Measurements from ENCODE around the gene DOCK10. TPM values are rescaled to one million over a fixed set of nuclear protein-coding genes. Genes with fewer than 3 reads are reported as not detected.
A peak's percentile ranks its signal among the peaks of the same experiment; 100 is the strongest.

DOCK10 gene
- total and polyA plus RNA-seq, 10 of the 15 experiments (the other 5 are each of a cell fraction or from before 2014, with no cell fraction given), result 16.9 to 120 (median 85.5) TPM

GRCh38 chr2:224973112-224974016 is 68.9 kb downstream of the DOCK10 start:
- in situ Hi-C loops (cut with MboI), result no loop called here
- no peak overlapping the region for H3K4me3 ChIP-seq
- TF ChIP-seq CTCF (IDR thresholded peaks at IDR 0.05 in 2 of 3, conservative IDR thresholded peaks at IDR 0.05 in 1 of 3; ENCODE audit: control insufficient read depth in 2 of 3, extremely low read depth in 1 of 3, insufficient read depth in 1 of 3, low read depth in 3 of 3, low read length in 3 of 3) (no peak), ATF2 (IDR thresholded peaks at IDR 0.05; ENCODE audit: low read length) (no peak), MEF2B (IDR thresholded peaks at IDR 0.05; ENCODE audit: partially characterized antibody, poor library complexity, severe bottlenecking) (no peak), NRF1 (conservative IDR thresholded peaks at IDR 0.05; ENCODE audit: low read depth, low read length) (no peak), STAT1 (conservative IDR thresholded peaks at IDR 0.05) (no peak), RUNX3 (IDR thresholded peaks at IDR 0.05; ENCODE audit: low read length) (no peak), PAX8 (IDR thresholded peaks at IDR 0.05) (no peak), YY1 (IDR thresholded peaks at IDR 0.05; ENCODE audit: low read depth, low read length) (no peak), IRF4 (IDR thresholded peaks at IDR 0.05; ENCODE audit: low read depth, low read length) (no peak), JUNB (IDR thresholded peaks at IDR 0.05) (no peak), CEBPZ (IDR thresholded peaks at IDR 0.05; ENCODE audit: low read depth, low read length) (no peak), EED (IDR thresholded peaks at IDR 0.05; ENCODE audit: low read depth) (no peak), SRF (IDR thresholded peaks at IDR 0.05; ENCODE audit: low read depth in 2 of 2, low read length in 2 of 2) (no peak), CEBPB (IDR thresholded peaks at IDR 0.05; ENCODE audit: borderline replicate concordance in 1 of 2, low read depth in 2 of 2, low read length in 2 of 2) (no peak), NR2F1 (conservative IDR thresholded peaks at IDR 0.05) (no peak)

More at GRCh38 chr2:224973112-224974016, 68.9 kb downstream of the DOCK10 start:
- SMC1A ChIA-PET (ENCODE audit: uncharacterized antibody, unreplicated experiment), result interaction anchor here (0.5 to 1.8 kb wide), 10 partner anchors 9 to 33 kb away, joined by 3 to 7 read pairs (median 4); no protein-coding TSS in a partner anchor
- Histone ChIP-seq H3K36me3 (ENCODE audit: control insufficient read depth in 2 of 2, insufficient read depth in 2 of 2, low read length in 1 of 2) (no peaks in the 10 kb centered on the region; a peak in 1 of 4 replicates), H2AFZ (ENCODE audit: control insufficient read depth, low read depth, low read length) (no peak overlapping the region), H3K4me2 (ENCODE audit: control insufficient read depth, insufficient read depth) (no peak overlapping the region; the same call in 1 of the 2 replicates), H3K4me1 (ENCODE audit: control insufficient read depth, insufficient read depth, low read length) (peaks cover 32% of the 10 kb centered on the region), H3K9me3 (replicated peaks; ENCODE audit: control insufficient read depth, insufficient read depth, low read length) (no peaks in the 10 kb centered on the region), H4K20me1 (ENCODE audit: control insufficient read depth, insufficient read depth) (no peaks in the 10 kb centered on the region), H3K79me2 (ENCODE audit: control insufficient read depth, insufficient read depth, low read length) (peaks cover 3% of the 10 kb centered on the region; the same call in 1 of the 2 replicates), H3K27ac (ENCODE audit: control insufficient read depth, insufficient read depth) (no peak overlapping the region), H3K27me3 (replicated peaks in 1 of 2; ENCODE audit: control insufficient read depth in 2 of 2, insufficient read depth in 2 of 2, low read length in 1 of 2) (no peaks in the 10 kb centered on the region), H3K9ac (ENCODE audit: control insufficient read depth, insufficient read depth, low read length) (no peak overlapping the region)
- WGBS (ENCODE audit: insufficient coverage, insufficient replicate concordance, low lambda C conversion rate, missing lambda C conversion rate), result 35% methylated on average over 10 of the region's 10 CpGs
- ATAC-seq (peak; percentile 59), DNase-seq (ENCODE audit: low read depth, low spot score) (no peak), FAIRE-seq (no peak)
- intact Hi-C loops (cut with micrococcal nuclease; ENCODE audit: unreplicated experiment), result loop anchor here (2.0 kb wide), 1 partner anchor 15 kb away; no protein-coding TSS in a partner anchor
- BruUV-seq (replicated peaks), result no TSS peak
- POLR2A ChIA-PET, result interaction anchor here (1.8 kb wide), 1 partner anchor 10 kb away, joined by 6 read pairs; no protein-coding TSS in a partner anchor
- RAD21 ChIA-PET (ENCODE audit: unreplicated experiment), result interaction anchor here (1.1 to 2.0 kb wide), 2 partner anchors 16 to 32 kb away, joined by 3 to 5 read pairs; no protein-coding TSS in a partner anchor
- CTCF ChIA-PET, result interaction anchor here (1.1 to 3.4 kb wide), 3 partner anchors 13 to 40 kb away, joined by 3 to 16 read pairs (median 4); no protein-coding TSS in a partner anchor
